GM19043 (cell line): Measurements from ENCODE around the gene SOX2.
"Not testable (repeated sequence)": the region's sequence is repeated elsewhere in the genome, so short reads cannot be mapped to it uniquely, and the experiment has no call there.

ENCODE experiments used
- ATAC-seq: cut with Tn5 transposase; IDR thresholded peaks from one replicate; pipeline ENCODE4 v1.9.1; 2021; ENCODE audit warnings: low read depth; ENCODE audit not compliant: unreplicated experiment

SOX2 gene

DNA sequence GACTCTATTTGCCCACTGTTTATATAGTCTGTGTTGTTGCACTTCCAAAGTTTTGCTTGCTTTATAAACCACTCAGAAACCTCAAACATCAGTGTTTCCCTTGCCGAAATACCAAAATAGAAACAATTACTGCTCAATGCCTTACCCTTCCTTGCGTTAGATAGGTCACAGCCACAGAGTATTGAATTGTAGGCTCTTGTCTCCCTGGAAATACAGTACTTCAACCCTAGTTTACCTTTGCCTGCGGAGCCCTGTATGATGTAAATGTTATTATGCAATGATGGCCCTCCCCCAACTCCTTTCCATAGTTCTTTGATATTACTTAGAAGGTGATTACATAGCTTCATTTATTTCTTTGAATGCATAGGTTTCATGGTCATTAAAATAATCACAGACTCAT, 44.2 kb downstream of the SOX2 start:
- ATAC-seq: no peak

GRCh38 chr3:181756645-181757297, 45.0 kb downstream of the SOX2 start:
- no peak for ATAC-seq

DNA sequence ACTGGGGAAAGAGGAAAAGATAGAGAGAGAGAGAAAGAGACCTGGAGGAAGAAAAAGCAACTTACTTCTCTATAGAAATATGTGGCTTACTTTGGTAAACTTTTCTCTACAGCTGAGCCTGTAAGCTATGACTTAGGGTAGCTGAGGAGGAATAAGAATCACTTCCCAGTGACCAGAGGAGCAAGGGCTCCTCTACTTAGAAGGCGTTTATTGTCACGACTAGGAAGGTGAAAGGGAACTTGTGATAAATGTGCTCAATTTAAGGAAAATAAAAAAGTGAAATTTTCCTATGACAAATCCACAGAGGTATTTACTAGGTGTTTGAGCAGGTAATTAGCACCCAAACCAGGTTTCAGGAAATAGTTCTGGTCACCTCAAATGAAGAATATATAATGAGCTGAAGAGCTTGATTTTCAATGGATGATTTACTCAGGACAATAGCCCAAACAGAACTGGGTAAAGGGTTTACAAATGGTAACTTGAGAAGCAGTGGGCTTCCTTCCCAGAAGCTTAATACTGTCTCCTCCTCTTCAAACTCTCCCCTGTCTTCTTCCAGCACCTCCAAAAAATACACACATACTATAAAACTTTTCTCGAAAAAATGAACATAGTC, 46.1 kb downstream of the SOX2 start:
- no peak for ATAC-seq

GRCh38 chr3:181761906-181762305, 50.2 kb downstream of the SOX2 start:
- ATAC-seq: no peak

DNA sequence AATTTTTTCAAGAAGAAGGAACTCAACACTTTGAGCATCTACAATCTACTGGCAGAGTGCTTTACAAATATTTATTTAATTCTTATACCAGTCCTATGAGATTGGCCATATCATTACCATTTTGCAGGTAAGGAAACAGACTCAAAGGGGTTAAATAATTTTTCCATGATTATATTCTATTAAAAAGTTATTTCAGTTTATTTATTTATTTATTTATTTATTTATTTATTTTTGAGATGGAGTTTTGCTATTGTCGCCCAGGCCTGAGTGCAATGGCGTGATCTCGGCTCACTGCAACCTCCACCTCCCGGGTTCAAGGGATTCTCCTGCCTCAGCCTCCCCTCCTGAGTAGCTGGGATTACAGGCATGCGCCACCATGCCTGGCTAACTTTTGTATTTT, 52.3 kb downstream of the SOX2 start:
- ATAC-seq: not testable (repeated sequence)
